ENCODE measurements around the gene MACROD2.

GRCh38 chr20:15628851-15629353 lies 1633.6 kb downstream of the MACROD2 start:
- TF ChIP-seq CTCF (tag by site-specific recombination; IDR thresholded peaks at IDR 0.05) (no peak), REST (tag by site-specific recombination; IDR thresholded peaks at IDR 0.05) (no peak), ZNF121 (tag by site-specific recombination; IDR thresholded peaks at IDR 0.05) (no peak), SP2 (tag by site-specific recombination; IDR thresholded peaks at IDR 0.05) (no peak), ATF2 (tag by site-specific recombination; IDR thresholded peaks at IDR 0.05; ENCODE audit: low read depth) (no peak), ZBTB20 (tag by site-specific recombination; IDR thresholded peaks at IDR 0.05) (no peak), ZNF670 (tag by site-specific recombination; IDR thresholded peaks at IDR 0.05; ENCODE audit: low read depth) (no peak)
